Thyroid gland (tissue), 4 donors: ENCODE measurements around the gene DNAH1. TPM values are rescaled to one million over a fixed set of nuclear protein-coding genes. Genes with fewer than 3 reads are reported as not detected.

Source experiments
- DNase-seq, 2 donors: peaks; one replicate each; pipeline ENCODE4 v3.0.0-alpha.2; 2019
- H3K27ac ChIP-seq, 3 donors: fragments of 200-600 bp; sonication (generic); 1 replicate in 2 of 3; 2 replicates in 1 of 3; pipeline ENCODE4 v1.5.1; 2016 to 2019; ENCODE audit warnings: mild to moderate bottlenecking in 1 of 3, moderate library complexity in 1 of 3
- H3K27me3 ChIP-seq: fragments of 200-600 bp; sonication (generic); one replicate; pipeline ENCODE4 v1.5.1; 2019
- H3K36me3 ChIP-seq, 2 donors: fragments of 200-600 bp; sonication (generic); one replicate each; pipeline ENCODE4 v1.5.1; 2016 to 2019
- H3K4me1 ChIP-seq, 2 donors: fragments of 200-600 bp; sonication (generic); one replicate each; pipeline ENCODE4 v1.5.1; 2017 to 2019
- H3K4me3 ChIP-seq, 3 donors: fragments of 200-600 bp; sonication (generic); replicated peaks in 1 of 3; 1 replicate in 2 of 3; 2 replicates in 1 of 3; pipeline ENCODE4 v1.5.1; 2016; ENCODE audit warnings: mild to moderate bottlenecking in 1 of 3
- H3K9me3 ChIP-seq: fragments of 200-600 bp; sonication (generic); one replicate; pipeline ENCODE4 v1.5.1; 2017
- CTCF ChIP-seq, 6 experiments: fragments of 200-600 bp in 3 of 6; fragments of 450-650 bp in 3 of 6; sonication (generic) in 3 of 6; IDR thresholded peaks; one replicate each; pipeline ENCODE4 v1.5.1; 2016 to 2019; ENCODE audit warnings: antibody characterized with exemption in 6 of 6, mild to moderate bottlenecking in 2 of 6, inconsistent platforms in 1 of 6, moderate library complexity in 1 of 6
- POLR2A ChIP-seq, 2 donors: fragments of 450-650 bp; IDR thresholded peaks; one replicate each; pipeline ENCODE4 v1.6.1; 2017; ENCODE audit warnings: antibody characterized with exemption in 2 of 2, mild to moderate bottlenecking in 2 of 2, moderate library complexity in 1 of 2
- WGBS, 2 donors: methylation state at CpG; one replicate each; pipeline ENCODE4 v1.1.5; 2017; 5-methylcytosine and 5-hydroxymethylcytosine counted together
- intact Hi-C: fragments of 100-400 bp; cut with DNase I; formaldehyde crosslinking; loops from one replicate; pipeline ENCODE4 v1.15.1; 2023
- total RNA-seq, 4 donors: library from RNA; depleted of rRNA; stranded (reverse); fragments of >200 nt; gene quantifications; one replicate each; pipeline ENCODE4 v1.2.3, GENCODE V29; 2016

The DNAH1 gene
- total RNA-seq, 4 donors from 2014 or later = 4.6 to 14.2 (median 7.5) TPM

DNA sequence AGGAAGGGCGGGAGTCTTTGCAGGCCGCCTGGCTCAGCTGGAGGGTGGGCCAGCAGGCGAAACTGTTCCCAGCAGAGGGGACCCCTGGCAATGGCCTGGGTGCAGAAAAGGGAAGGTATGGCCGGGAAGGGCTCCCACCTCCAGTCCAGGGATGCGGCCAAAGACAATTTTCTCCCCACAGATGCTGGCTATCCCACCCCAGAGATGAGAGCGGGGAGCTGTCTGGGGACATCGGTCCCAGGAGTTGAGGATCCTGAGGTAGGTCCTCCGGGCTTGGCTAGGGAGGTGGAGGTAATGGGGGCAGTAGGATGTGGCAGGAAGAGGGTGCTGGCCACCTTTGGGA is 127.1 kb downstream of the DNAH1 start:
- Histone ChIP-seq H3K9me3 (no peaks in the 10 kb centered on the region), H3K4me3 (no peak overlapping the region), H3K36me3 (no peaks in the 10 kb centered on the region), H3K27ac (no peak overlapping the region), H3K27me3 (no peaks in the 10 kb centered on the region), H3K4me1 (peaks cover 0 to 7% of the 10 kb centered on the region in 2 donors)
- intact Hi-C loops = no loop called here
- no peak for DNase-seq
- 89 to 98% methylated on average over 8 of the region's 8 CpGs for WGBS, 2 donors
- TF ChIP-seq POLR2A (IDR thresholded peaks at IDR 0.05) (no peak), CTCF (IDR thresholded peaks at IDR 0.05) (no peak)

DNA sequence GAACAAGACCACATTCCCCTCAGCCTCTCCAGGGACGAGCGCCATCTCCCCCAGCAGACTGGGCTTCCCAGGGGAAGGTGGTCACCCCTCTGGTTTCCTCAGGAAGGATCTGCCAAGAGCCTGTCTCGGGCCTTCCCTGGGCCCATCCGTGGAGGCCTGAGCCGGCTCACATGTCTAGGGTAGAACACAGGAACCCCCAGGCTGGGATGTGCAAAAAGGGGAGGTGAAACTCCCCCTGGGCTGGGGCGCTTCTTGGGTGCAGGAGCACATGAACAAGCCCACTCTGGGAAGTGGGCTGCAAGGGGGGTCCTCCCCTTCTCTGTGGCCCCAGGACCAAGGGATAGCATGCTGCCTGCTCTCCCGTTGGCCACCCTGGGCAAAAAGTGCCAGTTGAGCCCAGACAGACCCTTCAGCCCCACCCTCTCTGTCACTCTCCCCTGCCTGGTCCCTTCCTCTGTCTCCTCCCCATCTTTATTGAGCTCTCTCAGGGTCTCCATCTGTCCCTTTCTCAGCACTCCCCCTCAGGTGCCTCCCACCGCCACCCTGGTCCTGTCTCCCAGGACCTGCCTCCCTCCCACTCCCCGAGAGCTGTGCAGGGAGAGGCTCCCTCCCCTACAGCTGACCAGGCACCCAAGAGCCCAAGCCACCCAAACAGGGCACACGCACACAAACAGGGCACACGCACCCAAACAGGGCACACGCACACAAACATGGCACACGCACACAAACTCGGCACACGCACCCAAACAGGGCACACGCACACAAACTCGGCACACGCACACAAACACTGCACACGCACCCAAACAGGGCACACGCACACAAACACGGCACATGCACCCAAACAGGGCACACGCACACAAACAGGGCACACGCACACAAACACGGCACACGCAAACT is 127.9 kb downstream of the DNAH1 start:
- no peak for DNase-seq
- intact Hi-C loops = no loop called here

GRCh38 chr3:52444860-52445793 is 129.0 kb downstream of the DNAH1 start, which contains the start of gene SEMA3G:
TSS of gene SEMA3G (minus strand) at chr3:52445103. CDS start at chr3:52445027, 76 bp downstream.
- Histone ChIP-seq H3K27me3 (no peaks in the 10 kb centered on the region), H3K4me1 (peaks cover 6 to 21% of the 10 kb centered on the region in 2 donors), H3K9me3 (no peaks in the 10 kb centered on the region), H3K4me3 (no peak within 1 kb of the TSS), H3K27ac (no peak within 1 kb of the TSS), H3K36me3 (no peaks in the 10 kb centered on the region)
- DNase-seq = peak; percentile 85 to 88
- TF ChIP-seq POLR2A (IDR thresholded peaks at IDR 0.05) (peak in 1 of 2 donors; percentile 76), CTCF (IDR thresholded peaks at IDR 0.05) (peak in 5 of 6 experiments; percentile 60 to 82 (median 75))
- WGBS, 2 donors = 36 to 56% methylated on average over 6 to 9 of the region's 19 CpGs
- intact Hi-C loops = no loop called here

More for the DNA sequence above, 127.9 kb downstream of the DNAH1 start:
- no peaks in the 10 kb centered on the region for H3K9me3 ChIP-seq
- H3K36me3 ChIP-seq = no peaks in the 10 kb centered on the region
- no peaks in the 10 kb centered on the region for H3K27me3 ChIP-seq
- H3K4me3 ChIP-seq = no peak overlapping the region
- H3K27ac ChIP-seq = no peak overlapping the region
- TF ChIP-seq CTCF (IDR thresholded peaks at IDR 0.05) (no peak), POLR2A (IDR thresholded peaks at IDR 0.05) (no peak)
- peaks cover 0 to 11% of the 10 kb centered on the region in 2 donors for H3K4me1 ChIP-seq
- 90 to 92% methylated on average over 22 to 24 of the region's 25 CpGs for WGBS, 2 donors

GRCh38 chr3:52446042-52446441 is 129.9 kb downstream of the DNAH1 start:
- TF ChIP-seq CTCF (IDR thresholded peaks at IDR 0.05) (no peak), POLR2A (IDR thresholded peaks at IDR 0.05) (no peak)
- no peak overlapping the region for H3K4me3 ChIP-seq
- H3K36me3 ChIP-seq = no peaks in the 10 kb centered on the region
- DNase-seq = no peak
- no peaks in the 10 kb centered on the region for H3K9me3 ChIP-seq
- no peaks in the 10 kb centered on the region for H3K27me3 ChIP-seq
- no peak overlapping the region for H3K27ac ChIP-seq
- intact Hi-C loops = loop anchor here (2.0 kb wide), 1 partner anchor 15 kb away; no protein-coding TSS in a partner anchor
- peaks cover 12 to 29% of the 10 kb centered on the region in 2 donors for H3K4me1 ChIP-seq
- WGBS, 2 donors = 95 to 96% methylated on average over 2 to 4 of the region's 4 CpGs
